Measurements from ENCODE around the gene MYO18B.

Gene MYO18B

GRCh38 chr22:25853501-25854284 lies 111.7 kb downstream of the MYO18B start:
- peak in 1 of 2 experiments; percentile 3 for DNase-seq

GRCh38 chr22:25869771-25870170 lies 127.8 kb downstream of the MYO18B start:
- no peak for DNase-seq

GRCh38 chr22:25874327-25874726 lies 132.3 kb downstream of the MYO18B start:
- no peak for DNase-seq

GRCh38 chr22:25875461-25875860 lies 133.5 kb downstream of the MYO18B start:
- DNase-seq, result no peak

DNA sequence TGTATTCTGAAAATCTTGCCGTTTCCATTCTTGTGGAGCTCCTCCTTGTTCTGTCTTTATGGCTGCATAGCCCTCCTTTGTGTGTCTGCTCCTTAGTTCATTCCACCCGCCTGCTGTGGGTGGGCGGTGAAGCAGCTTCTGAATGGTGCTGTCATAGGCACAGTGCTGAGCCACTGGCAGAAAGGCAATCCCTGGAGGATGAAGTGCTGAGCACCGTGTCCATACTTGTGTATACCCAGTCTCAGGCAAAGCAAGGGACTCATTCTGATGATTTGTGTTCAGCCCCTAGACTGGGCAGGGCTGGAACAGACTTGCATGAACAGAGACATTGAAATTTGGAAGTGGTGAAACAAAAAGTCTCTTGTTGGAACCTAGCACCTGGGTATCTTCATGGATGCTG lies 134.9 kb downstream of the MYO18B start:
- DNase-seq, result no peak

- no peak for DNase-seq
Measured at GRCh38 chr22:25878933-25879332, 136.9 kb downstream of the MYO18B start.

DNA sequence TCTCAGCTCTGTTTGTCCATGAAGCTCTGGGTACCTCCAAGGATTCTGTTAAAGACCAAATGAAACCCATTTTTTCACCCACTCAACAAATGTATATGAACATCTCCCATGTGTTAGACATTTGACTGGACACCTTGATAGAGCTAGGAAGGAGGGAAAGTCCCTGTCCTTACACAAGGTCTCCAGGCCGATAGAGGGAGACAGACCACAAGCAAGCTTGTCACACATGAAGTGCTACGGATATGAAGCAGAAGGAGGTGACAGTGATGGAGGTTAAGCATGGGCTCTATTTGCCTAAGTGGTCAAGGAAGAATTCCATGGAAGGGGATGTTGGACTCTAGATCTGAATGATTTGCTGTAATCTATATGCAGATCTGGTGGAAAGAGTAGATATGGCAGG lies 138.5 kb downstream of the MYO18B start:
- DNase-seq, result no peak

GRCh38 chr22:25881210-25881755 lies 139.3 kb downstream of the MYO18B start:
- no peak for DNase-seq

DNA sequence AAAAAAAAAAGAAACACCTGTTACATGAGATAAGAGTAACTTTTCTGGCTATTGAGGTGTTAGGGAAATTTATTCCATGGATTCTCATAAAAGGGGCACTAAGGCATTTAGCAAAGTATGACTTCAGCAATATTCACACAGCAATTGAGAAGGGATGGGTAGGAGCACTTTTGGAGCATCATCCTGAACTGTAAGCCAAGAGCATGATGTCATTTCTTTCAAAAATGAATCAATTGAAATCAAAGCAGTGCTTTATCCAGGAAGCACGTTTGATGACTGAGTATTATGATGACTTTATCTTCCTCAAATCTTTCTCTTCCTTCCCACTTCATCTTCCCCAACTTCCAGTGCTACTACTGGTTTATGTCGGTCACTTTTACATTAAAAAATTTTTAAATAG lies 140.4 kb downstream of the MYO18B start:
- no peak for DNase-seq

DNA sequence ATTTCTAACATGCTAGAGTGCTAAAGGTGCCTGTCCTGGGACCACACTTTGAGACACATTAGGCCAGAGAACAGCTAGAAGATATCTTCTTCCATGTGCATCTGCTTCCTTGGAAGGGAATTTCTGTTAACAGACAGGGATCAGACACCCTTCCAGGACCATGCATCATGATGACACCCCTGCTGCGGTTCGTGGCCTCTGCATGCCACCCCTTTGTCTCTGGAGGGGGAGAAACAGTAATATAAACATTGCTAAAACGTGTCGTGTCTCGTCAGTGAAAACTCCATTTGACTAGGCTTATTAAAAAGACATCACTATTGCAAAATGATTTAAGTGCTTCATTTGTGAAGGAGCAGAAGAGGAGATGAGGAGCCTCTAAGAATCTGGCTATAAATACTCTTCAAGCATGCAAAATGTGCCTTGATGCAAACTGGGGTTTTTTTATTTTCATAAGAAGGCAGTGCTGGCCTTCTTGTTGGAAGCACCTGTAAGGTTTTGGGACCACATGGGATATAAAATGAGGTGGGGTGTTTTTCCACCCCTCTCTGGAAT lies 141.6 kb downstream of the MYO18B start:
- no peak for DNase-seq

- no peak for DNase-seq
Measured at GRCh38 chr22:25884121-25884520, 142.1 kb downstream of the MYO18B start.

- DNase-seq, result no peak
Measured at GRCh38 chr22:25888399-25889054, 146.5 kb downstream of the MYO18B start.

DNA sequence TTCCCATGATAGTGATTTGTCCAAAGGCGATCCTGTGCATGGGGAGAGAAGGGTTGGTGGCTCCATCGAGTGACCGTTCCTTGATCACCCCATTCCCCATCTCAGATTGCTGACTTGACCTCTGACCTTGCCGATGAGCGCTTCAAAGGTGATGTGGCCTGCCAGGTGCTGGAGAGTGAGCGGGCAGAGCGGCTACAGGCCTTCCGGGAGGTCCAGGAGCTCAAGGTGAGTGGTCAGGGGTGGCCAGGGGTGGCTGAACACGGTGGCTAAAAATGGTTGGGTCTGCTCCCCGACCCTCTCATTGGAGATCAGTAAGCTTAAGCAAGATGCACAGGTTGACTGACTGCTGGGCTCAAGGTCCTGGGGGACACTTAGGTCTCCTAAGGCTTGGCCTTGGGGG lies 148.7 kb downstream of the MYO18B start:
- no peak for DNase-seq

DNA sequence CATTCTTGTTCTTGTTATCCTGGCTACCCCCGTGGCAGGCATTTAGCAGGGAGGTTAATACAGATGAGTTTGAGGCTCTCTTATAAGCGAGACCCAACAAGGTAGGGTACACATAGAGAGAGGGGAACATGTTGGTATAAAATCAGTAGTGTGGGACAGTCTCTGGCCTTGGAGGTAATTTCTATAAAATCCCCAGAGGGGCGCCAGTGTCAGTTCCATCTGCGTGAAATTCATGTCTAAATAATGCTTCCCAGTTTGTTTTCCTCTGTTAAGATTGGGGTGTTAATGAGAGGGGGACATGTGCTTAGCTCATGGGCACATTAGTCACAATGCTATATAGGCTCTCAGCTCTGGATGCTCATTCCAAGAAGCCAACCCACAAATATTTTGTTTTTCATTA lies 150.7 kb downstream of the MYO18B start:
- DNase-seq, result no peak

DNA sequence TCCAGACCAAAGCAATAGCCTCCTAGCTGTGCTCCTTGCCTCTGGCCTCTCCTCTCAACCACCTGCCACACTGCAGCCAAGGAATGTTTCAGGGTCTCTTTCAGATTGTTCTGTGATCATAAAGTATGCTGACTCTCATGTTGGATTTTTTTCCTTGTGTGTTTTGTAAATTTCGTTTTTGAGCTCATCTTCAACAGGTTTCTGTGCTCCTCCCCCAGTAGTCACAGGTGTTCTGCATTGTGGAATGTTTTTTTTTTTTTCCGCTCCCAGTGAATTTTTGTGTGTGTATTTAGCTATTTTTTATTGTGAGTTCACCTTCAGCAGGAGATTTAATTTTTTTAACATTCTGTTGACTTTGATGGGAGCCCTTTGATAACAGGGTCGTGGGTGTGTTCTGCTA lies 153.7 kb downstream of the MYO18B start:
- DNase-seq, result no peak

GRCh38 chr22:25896098-25896497 lies 154.1 kb downstream of the MYO18B start:
- DNase-seq, result no peak

GRCh38 chr22:25896592-25896991 lies 154.6 kb downstream of the MYO18B start:
- DNase-seq, result no peak

DNA sequence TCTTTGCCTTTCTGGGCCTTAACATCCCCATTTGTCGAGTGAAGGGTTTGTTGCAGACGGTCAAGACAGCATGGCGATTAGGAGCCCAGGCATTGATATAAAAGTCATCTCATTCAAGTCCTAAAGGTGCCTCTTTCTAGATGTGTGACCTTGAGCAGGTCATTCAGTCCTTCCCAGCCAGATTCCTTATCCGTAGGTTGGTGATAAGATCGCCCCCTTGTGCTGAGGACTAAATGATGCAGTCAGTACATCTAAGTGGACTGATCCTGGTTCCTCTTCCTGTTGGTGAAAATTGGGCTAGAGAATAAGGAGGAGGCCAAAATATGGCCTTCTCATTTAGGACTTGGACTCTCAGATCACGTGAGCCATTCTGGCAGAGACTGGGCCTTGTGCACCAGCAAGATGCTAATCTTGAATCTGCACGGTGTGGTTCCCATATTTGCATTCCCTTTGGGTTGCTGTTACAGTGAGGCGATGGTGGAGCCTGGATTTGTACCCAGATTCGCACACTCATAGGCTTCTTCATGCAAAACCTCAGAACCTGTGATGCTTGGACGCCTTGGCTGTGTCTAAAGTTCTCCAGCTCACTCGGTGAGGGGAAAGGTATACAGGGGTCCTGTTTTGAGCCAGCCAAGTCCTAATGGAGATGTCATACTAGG lies 156.8 kb downstream of the MYO18B start:
- DNase-seq, result no peak

- DNase-seq, result no peak
Measured at GRCh38 chr22:25899566-25899965, 157.6 kb downstream of the MYO18B start.

GRCh38 chr22:25900390-25900789 lies 158.4 kb downstream of the MYO18B start:
- no peak for DNase-seq

- no peak for DNase-seq
Measured at GRCh38 chr22:25900880-25901279, 158.9 kb downstream of the MYO18B start.

GRCh38 chr22:25902402-25902801 lies 160.4 kb downstream of the MYO18B start:
- DNase-seq, result no peak

- DNase-seq, result no peak
Measured at GRCh38 chr22:25903294-25903693, 161.3 kb downstream of the MYO18B start.
